GM12891 (cell line): ENCODE data around the gene MSH6.

Source experiments
- POLR2A ChIP-seq: IDR thresholded peaks from 2 replicates; pipeline ENCODE4 v1.6.1; 2011; ENCODE audit warnings: low read depth, low read length, control low read depth
- POLR2AphosphoS5 ChIP-seq: IDR thresholded peaks from 2 replicates; pipeline ENCODE4 v1.6.1; 2011; ENCODE audit warnings: low read depth, low read length, control low read depth
- POU2F2 ChIP-seq: IDR thresholded peaks from 2 replicates; pipeline ENCODE4 v1.6.1; 2011; ENCODE audit warnings: low read depth, mild to moderate bottlenecking, control low read depth, low read length, moderate library complexity
- TAF1 ChIP-seq: IDR thresholded peaks from 2 replicates; pipeline ENCODE4 v1.6.1; 2011; ENCODE audit warnings: low read depth, low read length, control low read depth

GRCh38 chr2:47769318-47769717 is 13.6 kb upstream of the MSH6 start:
- no peak for TF ChIP-seq POLR2A
- no peak for TF ChIP-seq TAF1
- TF ChIP-seq POLR2AphosphoS5, result no peak
- no peak for TF ChIP-seq POU2F2
